HFF-Myc (cell line): ENCODE measurements around the gene TSPAN3.

Experiments used
- DNase-seq: peaks from one replicate; pipeline ENCODE4 v3.0.0-alpha.2; 2011; ENCODE audit warnings: low read depth; ENCODE audit errors: extremely low read depth
- H3K4me3 ChIP-seq: replicated peaks from 2 replicates; pipeline ENCODE4 v1.5.1; 2011; ENCODE audit warnings: low read depth, mild to moderate bottlenecking, control low read depth, low read length
- CTCF ChIP-seq: IDR thresholded peaks from 2 replicates; pipeline ENCODE4 v1.5.1; 2012; ENCODE audit warnings: mild to moderate bottlenecking, low read depth, low read length, control low read depth; ENCODE audit errors: missing control alignments

The TSPAN3 gene

GRCh38 chr15:77066971-77067690 is 3.8 kb downstream of the TSPAN3 start:
- H3K4me3 ChIP-seq = no peak overlapping the region
- DNase-seq = no peak
- no peak for TF ChIP-seq CTCF

GRCh38 chr15:77064539-77065308 is 6.2 kb downstream of the TSPAN3 start:
- H3K4me3 ChIP-seq = no peak overlapping the region
- no peak for TF ChIP-seq CTCF
- DNase-seq = no peak

- no peak overlapping the region for H3K4me3 ChIP-seq
- DNase-seq = no peak
Observed at GRCh38 chr15:77064063-77064462, 6.8 kb downstream of the TSPAN3 start.

GRCh38 chr15:77063249-77063648 is 7.7 kb downstream of the TSPAN3 start:
- no peak overlapping the region for H3K4me3 ChIP-seq
- TF ChIP-seq CTCF = no peak

More at GRCh38 chr15:77064063-77064462, 6.8 kb downstream of the TSPAN3 start:
- no peak for TF ChIP-seq CTCF

GRCh38 chr15:77060546-77060945 is 10.4 kb downstream of the TSPAN3 start:
- no peak for DNase-seq
- no peak overlapping the region for H3K4me3 ChIP-seq
- TF ChIP-seq CTCF = no peak

More at GRCh38 chr15:77063249-77063648, 7.7 kb downstream of the TSPAN3 start:
- no peak for DNase-seq

- no peak for TF ChIP-seq CTCF
- H3K4me3 ChIP-seq = no peak overlapping the region
- no peak for DNase-seq
Observed at GRCh38 chr15:77059786-77060361, 11.0 kb downstream of the TSPAN3 start.
